VCaP (cell line): ENCODE results near the gene SGSM2.
A peak's percentile ranks its signal among the peaks of the same experiment; 100 is the strongest.

Source experiments
- H3K27ac ChIP-seq: fragments of 450-650 bp; 2 replicates; pipeline ENCODE4 v1.5.1; 2017
- CTCF ChIP-seq: fragments of 450-650 bp; conservative IDR thresholded peaks from 2 replicates; pipeline ENCODE4 v1.5.1; 2017; ENCODE audit warnings: mild to moderate bottlenecking, moderate library complexity

Gene SGSM2

GRCh38 chr17:2414446-2415064 lies 77.3 kb downstream of the SGSM2 start:
- no peak overlapping the region for H3K27ac ChIP-seq
- TF ChIP-seq CTCF: no peak

GRCh38 chr17:2415081-2415480 lies 77.8 kb downstream of the SGSM2 start:
- no peak for TF ChIP-seq CTCF
- peak overlapping the region; percentile 46 for H3K27ac ChIP-seq

GRCh38 chr17:2416010-2416734 lies 78.9 kb downstream of the SGSM2 start:
- H3K27ac ChIP-seq: peak overlapping the region; percentile 46
- peak; percentile 99 for TF ChIP-seq CTCF

- no peak for TF ChIP-seq CTCF
- H3K27ac ChIP-seq: peak overlapping the region; percentile 37; the same call in 1 of the 2 replicates
Measured at GRCh38 chr17:2418572-2418971, 81.3 kb downstream of the SGSM2 start.

- peak overlapping the region; percentile 37; the same call in 1 of the 2 replicates for H3K27ac ChIP-seq
Measured at GRCh38 chr17:2419486-2419885, 82.2 kb downstream of the SGSM2 start.

GRCh38 chr17:2420176-2420575 lies 82.9 kb downstream of the SGSM2 start:
- H3K27ac ChIP-seq: no peak overlapping the region

More at GRCh38 chr17:2419486-2419885, 82.2 kb downstream of the SGSM2 start:
- TF ChIP-seq CTCF: no peak

More at GRCh38 chr17:2420176-2420575, 82.9 kb downstream of the SGSM2 start:
- no peak for TF ChIP-seq CTCF
